ENCODE measurements around the gene SLC66A2.

Gene SLC66A2

DNA sequence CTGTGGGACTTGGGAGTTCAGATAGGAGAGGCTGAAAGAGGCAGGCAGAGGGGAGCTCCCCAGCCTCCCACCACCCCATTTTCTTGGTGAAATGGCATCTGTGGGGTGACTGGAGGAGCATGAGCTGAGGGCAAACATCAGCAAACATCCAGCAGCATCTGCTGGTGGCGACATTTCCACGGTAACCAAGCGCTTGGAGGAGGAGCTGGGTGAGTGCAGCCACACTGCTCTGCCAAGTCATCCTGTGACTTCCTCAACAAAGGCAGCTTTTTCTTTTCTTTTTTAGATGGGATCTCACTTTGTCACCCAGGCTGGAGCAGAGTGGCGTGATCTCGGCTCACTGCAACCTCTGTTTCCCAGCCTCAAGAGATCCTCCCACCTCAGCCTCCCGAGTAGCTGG lies 31.3 kb upstream of the SLC66A2 start:
- Mint-ChIP-seq H3K27me3 (ENCODE audit: low read depth) (no peaks in the 10 kb centered on the region), H3K27ac (no peak overlapping the region), H3K36me3 (ENCODE audit: low read depth) (peaks cover 45% of the 10 kb centered on the region), H3K4me3 (no peak overlapping the region), H3K9me3 (no peaks in the 10 kb centered on the region), H3K4me1 (peaks cover 35% of the 10 kb centered on the region)
- TF ChIP-seq, protein P1, sequence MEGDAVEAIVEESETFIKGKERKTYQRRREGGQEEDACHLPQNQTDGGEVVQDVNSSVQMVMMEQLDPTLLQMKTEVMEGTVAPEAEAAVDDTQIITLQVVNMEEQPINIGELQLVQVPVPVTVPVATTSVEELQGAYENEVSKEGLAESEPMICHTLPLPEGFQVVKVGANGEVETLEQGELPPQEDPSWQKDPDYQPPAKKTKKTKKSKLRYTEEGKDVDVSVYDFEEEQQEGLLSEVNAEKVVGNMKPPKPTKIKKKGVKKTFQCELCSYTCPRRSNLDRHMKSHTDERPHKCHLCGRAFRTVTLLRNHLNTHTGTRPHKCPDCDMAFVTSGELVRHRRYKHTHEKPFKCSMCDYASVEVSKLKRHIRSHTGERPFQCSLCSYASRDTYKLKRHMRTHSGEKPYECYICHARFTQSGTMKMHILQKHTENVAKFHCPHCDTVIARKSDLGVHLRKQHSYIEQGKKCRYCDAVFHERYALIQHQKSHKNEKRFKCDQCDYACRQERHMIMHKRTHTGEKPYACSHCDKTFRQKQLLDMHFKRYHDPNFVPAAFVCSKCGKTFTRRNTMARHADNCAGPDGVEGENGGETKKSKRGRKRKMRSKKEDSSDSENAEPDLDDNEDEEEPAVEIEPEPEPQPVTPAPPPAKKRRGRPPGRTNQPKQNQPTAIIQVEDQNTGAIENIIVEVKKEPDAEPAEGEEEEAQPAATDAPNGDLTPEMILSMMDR (IDR thresholded peaks at IDR 0.05; ENCODE audit: unreplicated experiment in 3 of 3), result no peak

DNA sequence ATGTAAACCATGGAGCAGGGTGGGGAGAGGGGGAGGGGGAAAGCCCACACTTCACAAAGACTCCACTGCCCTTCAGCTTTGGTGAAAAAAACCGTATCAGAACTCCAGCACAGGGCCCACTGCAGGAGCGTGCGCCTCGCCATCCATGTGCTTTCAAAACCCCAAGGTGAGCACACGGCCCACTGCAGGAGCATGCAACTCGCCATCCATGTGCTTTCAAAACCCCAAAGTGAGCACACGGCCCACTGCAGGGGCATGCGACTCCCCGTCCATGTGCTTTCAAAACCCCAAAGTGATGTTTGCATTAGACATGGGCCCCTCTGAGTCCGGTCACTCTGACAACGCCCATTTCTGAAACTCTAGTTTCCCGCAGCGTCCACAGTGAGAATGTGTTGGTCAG lies 29.1 kb upstream of the SLC66A2 start:
- Mint-ChIP-seq H3K4me3 (no peak overlapping the region), H3K27ac (no peak overlapping the region), H3K27me3 (ENCODE audit: low read depth) (no peaks in the 10 kb centered on the region), H3K9me3 (no peaks in the 10 kb centered on the region), H3K36me3 (ENCODE audit: low read depth) (peaks cover 39% of the 10 kb centered on the region), H3K4me1 (peaks cover 18% of the 10 kb centered on the region)
- TF ChIP-seq, protein P1 (IDR thresholded peaks at IDR 0.05; ENCODE audit: unreplicated experiment in 3 of 3), result no peak

- H3K4me3 Mint-ChIP-seq, result no peak overlapping the region
- H3K4me1 Mint-ChIP-seq, result peaks cover 14% of the 10 kb centered on the region
- no peak overlapping the region for H3K27ac Mint-ChIP-seq
- TF ChIP-seq, protein P1 (IDR thresholded peaks at IDR 0.05; ENCODE audit: unreplicated experiment in 3 of 3), result no peak
- H3K36me3 Mint-ChIP-seq (ENCODE audit: low read depth), result peaks cover 40% of the 10 kb centered on the region
- no peaks in the 10 kb centered on the region for H3K9me3 Mint-ChIP-seq
- no peaks in the 10 kb centered on the region for H3K27me3 Mint-ChIP-seq (ENCODE audit: low read depth)
Measured at GRCh38 chr18:79979843-79980242, 28.4 kb upstream of the SLC66A2 start.

GRCh38 chr18:79975985-79976680 lies 24.7 kb upstream of the SLC66A2 start:
- Mint-ChIP-seq H3K4me1 (peaks cover 3% of the 10 kb centered on the region), H3K36me3 (ENCODE audit: low read depth) (peaks cover 57% of the 10 kb centered on the region), H3K27me3 (ENCODE audit: low read depth) (no peaks in the 10 kb centered on the region), H3K27ac (no peak overlapping the region), H3K4me3 (no peak overlapping the region), H3K9me3 (no peaks in the 10 kb centered on the region)
- TF ChIP-seq, protein P1 (IDR thresholded peaks at IDR 0.05; ENCODE audit: unreplicated experiment in 3 of 3), result no peak

DNA sequence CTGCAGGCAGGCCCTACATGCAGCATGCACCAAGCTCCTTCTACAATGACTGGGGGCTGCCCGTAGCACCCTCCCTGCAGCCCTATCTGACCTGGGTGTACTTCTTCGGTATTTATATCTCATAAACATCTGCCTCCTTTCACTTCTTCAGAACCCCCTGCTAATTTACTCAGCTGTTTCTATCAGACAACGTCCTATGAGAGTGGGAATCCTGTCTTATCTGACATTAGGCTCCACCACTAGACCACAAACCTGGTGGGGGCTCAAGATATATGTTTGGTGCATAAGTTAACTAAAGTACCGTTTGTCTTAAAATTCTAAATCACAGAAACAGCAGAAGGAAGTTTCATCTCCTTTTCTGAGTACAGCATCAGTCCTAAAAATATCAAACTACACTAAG lies 23.6 kb upstream of the SLC66A2 start:
- no peaks in the 10 kb centered on the region for H3K27me3 Mint-ChIP-seq (ENCODE audit: low read depth)
- no peak overlapping the region for H3K27ac Mint-ChIP-seq
- H3K4me1 Mint-ChIP-seq, result no peaks in the 10 kb centered on the region
- H3K36me3 Mint-ChIP-seq (ENCODE audit: low read depth), result peaks cover 59% of the 10 kb centered on the region
- H3K9me3 Mint-ChIP-seq, result no peaks in the 10 kb centered on the region
- TF ChIP-seq, protein P1 (IDR thresholded peaks at IDR 0.05; ENCODE audit: unreplicated experiment in 3 of 3), result no peak
- no peak overlapping the region for H3K4me3 Mint-ChIP-seq

GRCh38 chr18:79974025-79974654 lies 22.7 kb upstream of the SLC66A2 start:
- TF ChIP-seq, protein P1 (IDR thresholded peaks at IDR 0.05; ENCODE audit: unreplicated experiment in 3 of 3), result no peak
- Mint-ChIP-seq H3K36me3 (ENCODE audit: low read depth) (peaks cover 58% of the 10 kb centered on the region), H3K4me1 (no peaks in the 10 kb centered on the region), H3K9me3 (no peaks in the 10 kb centered on the region), H3K4me3 (no peak overlapping the region), H3K27ac (no peak overlapping the region), H3K27me3 (ENCODE audit: low read depth) (no peaks in the 10 kb centered on the region)

Measured in nephron (organoid).